Tibial nerve (tissue), 4 donors: ENCODE results near the gene FAU. TPM values are rescaled to one million over a fixed set of nuclear protein-coding genes. Genes with fewer than 3 reads are reported as not detected.
A peak's percentile ranks its signal among the peaks of the same experiment; 100 is the strongest.

ENCODE experiments used
- DNase-seq, 2 donors: peaks; one replicate each; pipeline ENCODE4 v3.0.0-alpha.2; 2019; ENCODE audit warnings: low spot score in 2 of 2
- H3K27ac ChIP-seq, 4 donors: fragments of 200-600 bp; sonication (generic) in 3 of 4; one replicate each; pipeline ENCODE4 v1.5.1; 2017 to 2019; ENCODE audit warnings: mild to moderate bottlenecking in 1 of 4
- H3K27me3 ChIP-seq, 2 donors: fragments of 200-600 bp; sonication (generic) in 1 of 2; one replicate each; pipeline versions ENCODE4 v1.5.1 to v1.6.0; 2017 to 2019
- H3K36me3 ChIP-seq, 3 donors: fragments of 200-600 bp; sonication (generic); one replicate each; pipeline ENCODE4 v1.5.1; 2018 to 2019
- H3K4me1 ChIP-seq, 4 donors: fragments of 200-600 bp; sonication (generic) in 3 of 4; one replicate each; pipeline ENCODE4 v1.5.1; 2017 to 2019
- H3K4me3 ChIP-seq, 4 donors: fragments of 200-600 bp; sonication (generic) in 3 of 4; one replicate each; pipeline ENCODE4 v1.5.1; 2017 to 2019; ENCODE audit warnings: mild to moderate bottlenecking in 1 of 4, moderate library complexity in 1 of 4
- H3K9me3 ChIP-seq, 4 donors: fragments of 200-600 bp; sonication (generic) in 3 of 4; one replicate each; pipeline ENCODE4 v1.5.1; 2017 to 2019
- EP300 ChIP-seq, 2 donors: sonication (generic); formaldehyde crosslinking; IDR thresholded peaks; one replicate each; pipeline ENCODE4 v1.6.1; 2017; ENCODE audit warnings: antibody characterized with exemption in 2 of 2, mild to moderate bottlenecking in 1 of 2
- POLR2A ChIP-seq, 2 donors: fragments of 450-650 bp; IDR thresholded peaks; one replicate each; pipeline ENCODE4 v1.6.1; 2017; ENCODE audit warnings: antibody characterized with exemption in 2 of 2, mild to moderate bottlenecking in 2 of 2, moderate library complexity in 2 of 2
- WGBS, 2 donors: methylation state at CpG; one replicate each; pipeline ENCODE4 v1.1.5; 2018; 5-methylcytosine and 5-hydroxymethylcytosine counted together
- total RNA-seq, 4 donors: library from RNA; depleted of rRNA; stranded (reverse); fragments of >200 nt; gene quantifications; one replicate each; pipeline ENCODE4 v1.1.0, GENCODE V29; 2016
- TF ChIP-seq, protein P1 (sequence below), 5 experiments: fragments of 200-600 bp in 3 of 5; fragments of 450-650 bp in 2 of 5; sonication (generic) in 3 of 5; IDR thresholded peaks; one replicate each; pipeline ENCODE4 v1.5.1; 2016 to 2019; ENCODE audit warnings: antibody characterized with exemption in 5 of 5, mild to moderate bottlenecking in 3 of 5, moderate library complexity in 2 of 5

Gene FAU
- total RNA-seq, 4 donors from 2014 or later: 1,078 to 1,548 (median 1,229) TPM

- peak overlapping the region in 2 of 4 donors; percentile 71 to 82 for H3K27ac ChIP-seq
- H3K4me1 ChIP-seq: peaks cover 0 to 56% (median 38%) of the 10 kb centered on the region in 4 donors
- H3K27me3 ChIP-seq: no peaks in the 10 kb centered on the region
- H3K4me3 ChIP-seq: peak overlapping the region in 2 of 4 donors; percentile 58 to 60
- H3K36me3 ChIP-seq: peaks cover 0 to 48% (median 0%) of the 10 kb centered on the region in 3 donors
- DNase-seq: no peak
- no peaks in the 10 kb centered on the region for H3K9me3 ChIP-seq
- 7 to 11% methylated on average over 14 of the region's 14 CpGs for WGBS, 2 donors
- no peak for TF ChIP-seq EP300 (IDR thresholded peaks at IDR 0.05)
- TF ChIP-seq POLR2A (IDR thresholded peaks at IDR 0.05): no peak
- TF ChIP-seq, protein P1, sequence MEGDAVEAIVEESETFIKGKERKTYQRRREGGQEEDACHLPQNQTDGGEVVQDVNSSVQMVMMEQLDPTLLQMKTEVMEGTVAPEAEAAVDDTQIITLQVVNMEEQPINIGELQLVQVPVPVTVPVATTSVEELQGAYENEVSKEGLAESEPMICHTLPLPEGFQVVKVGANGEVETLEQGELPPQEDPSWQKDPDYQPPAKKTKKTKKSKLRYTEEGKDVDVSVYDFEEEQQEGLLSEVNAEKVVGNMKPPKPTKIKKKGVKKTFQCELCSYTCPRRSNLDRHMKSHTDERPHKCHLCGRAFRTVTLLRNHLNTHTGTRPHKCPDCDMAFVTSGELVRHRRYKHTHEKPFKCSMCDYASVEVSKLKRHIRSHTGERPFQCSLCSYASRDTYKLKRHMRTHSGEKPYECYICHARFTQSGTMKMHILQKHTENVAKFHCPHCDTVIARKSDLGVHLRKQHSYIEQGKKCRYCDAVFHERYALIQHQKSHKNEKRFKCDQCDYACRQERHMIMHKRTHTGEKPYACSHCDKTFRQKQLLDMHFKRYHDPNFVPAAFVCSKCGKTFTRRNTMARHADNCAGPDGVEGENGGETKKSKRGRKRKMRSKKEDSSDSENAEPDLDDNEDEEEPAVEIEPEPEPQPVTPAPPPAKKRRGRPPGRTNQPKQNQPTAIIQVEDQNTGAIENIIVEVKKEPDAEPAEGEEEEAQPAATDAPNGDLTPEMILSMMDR (IDR thresholded peaks at IDR 0.05): peak in 1 of 5 experiments; percentile 9
Measured at GRCh38 chr11:65113361-65113756, 8.6 kb downstream of the FAU start.

- no peaks in the 10 kb centered on the region for H3K9me3 ChIP-seq
- no peaks in the 10 kb centered on the region for H3K27me3 ChIP-seq
- DNase-seq: no peak
- H3K36me3 ChIP-seq: peaks cover 0 to 49% (median 6%) of the 10 kb centered on the region in 3 donors
- TF ChIP-seq EP300 (IDR thresholded peaks at IDR 0.05): no peak
- TF ChIP-seq, protein P1 (IDR thresholded peaks at IDR 0.05): peak; percentile 72 to 89 (median 84)
- TF ChIP-seq POLR2A (IDR thresholded peaks at IDR 0.05): no peak
- H3K27ac ChIP-seq: peak overlapping the region in 2 of 4 donors; percentile 71 to 82
- peaks cover 0 to 51% (median 38%) of the 10 kb centered on the region in 4 donors for H3K4me1 ChIP-seq
- H3K4me3 ChIP-seq: peak overlapping the region; percentile 43 to 60 (median 57)
- WGBS, 2 donors: 2 to 3% methylated on average over 17 to 19 of the region's 57 CpGs
Measured at GRCh38 chr11:65112546-65113360, 9.2 kb downstream of the FAU start.

GRCh38 chr11:65111744-65112545 lies 10.0 kb downstream of the FAU start, which contains the start of gene TM7SF2:
TM7SF2 (plus strand) TSS chr11:65111872; CDS start chr11:65112016, 144 bp downstream.
- no peaks in the 10 kb centered on the region for H3K27me3 ChIP-seq
- TF ChIP-seq, protein P1 (IDR thresholded peaks at IDR 0.05): no peak
- TF ChIP-seq EP300 (IDR thresholded peaks at IDR 0.05): peak; percentile 30 to 86
- peak; percentile 29 to 76 for TF ChIP-seq POLR2A (IDR thresholded peaks at IDR 0.05)
- H3K4me1 ChIP-seq: peaks cover 0 to 48% (median 36%) of the 10 kb centered on the region in 4 donors
- H3K4me3 ChIP-seq: peak within 1 kb of the TSS; percentile 43 to 60 (median 57)
- no peaks in the 10 kb centered on the region for H3K9me3 ChIP-seq
- peaks cover 0 to 57% (median 7%) of the 10 kb centered on the region in 3 donors for H3K36me3 ChIP-seq
- peak within 1 kb of the TSS; percentile 39 to 82 (median 70) for H3K27ac ChIP-seq
- 1 to 2% methylated on average over 46 to 56 of the region's 64 CpGs for WGBS, 2 donors
- DNase-seq: peak; percentile 92 to 93

- peaks cover 0 to 41% (median 29%) of the 10 kb centered on the region in 4 donors for H3K4me1 ChIP-seq
- no peaks in the 10 kb centered on the region for H3K27me3 ChIP-seq
- H3K9me3 ChIP-seq: no peaks in the 10 kb centered on the region
- peak overlapping the region; percentile 43 to 60 (median 57) for H3K4me3 ChIP-seq
- 60 to 77% methylated on average over 17 to 31 of the region's 31 CpGs for WGBS, 2 donors
- TF ChIP-seq POLR2A (IDR thresholded peaks at IDR 0.05) (no peak), EP300 (IDR thresholded peaks at IDR 0.05) (no peak)
- TF ChIP-seq, protein P1 (IDR thresholded peaks at IDR 0.05): no peak
- peak overlapping the region in 3 of 4 donors; percentile 49 to 82 (median 60) for H3K27ac ChIP-seq
- DNase-seq: no peak
- peaks cover 0 to 52% (median 7%) of the 10 kb centered on the region in 3 donors for H3K36me3 ChIP-seq
Measured at GRCh38 chr11:65111159-65111743, 10.7 kb downstream of the FAU start.
